Inflammatory macrophage treated with lipopolysaccharide for 4 hours (primary cell): ENCODE measurements around the gene RAPGEF4.

Source experiments
- DNase-seq: peaks from one replicate; pipeline ENCODE4 v3.0.0-alpha.2; 2020

The RAPGEF4 gene

DNA sequence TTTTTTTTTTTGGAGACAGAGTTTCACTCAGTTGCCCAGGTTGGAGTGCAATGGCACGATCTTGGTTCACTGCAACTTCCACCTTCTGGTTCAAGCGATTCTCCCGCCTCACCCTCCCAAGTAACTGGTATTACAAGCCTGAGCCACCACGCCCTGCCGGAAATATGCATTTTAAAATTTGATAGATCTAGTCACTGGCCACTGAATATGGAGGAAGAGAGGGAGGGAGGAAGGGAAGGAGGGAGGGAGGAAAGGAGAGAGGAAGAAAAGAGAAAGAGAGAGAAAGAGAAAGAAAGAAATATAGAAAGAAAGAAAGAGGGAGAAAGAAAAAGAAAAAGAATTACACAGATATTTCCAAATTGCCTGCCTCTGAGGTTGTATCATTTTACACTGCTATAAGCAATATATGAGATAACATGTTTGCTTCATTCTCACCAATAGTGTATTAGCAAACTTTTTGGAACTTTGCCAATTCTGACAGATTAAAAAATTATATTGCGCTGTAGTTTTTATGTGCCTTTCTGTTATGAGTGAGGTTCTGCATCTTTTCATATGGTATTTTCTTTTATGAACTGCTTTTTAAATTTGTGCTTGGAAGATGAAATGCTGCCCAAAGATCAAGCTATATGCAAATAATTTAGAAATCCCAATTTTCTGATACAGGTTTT is 178.8 kb downstream of the RAPGEF4 start:
- no peak for DNase-seq

DNA sequence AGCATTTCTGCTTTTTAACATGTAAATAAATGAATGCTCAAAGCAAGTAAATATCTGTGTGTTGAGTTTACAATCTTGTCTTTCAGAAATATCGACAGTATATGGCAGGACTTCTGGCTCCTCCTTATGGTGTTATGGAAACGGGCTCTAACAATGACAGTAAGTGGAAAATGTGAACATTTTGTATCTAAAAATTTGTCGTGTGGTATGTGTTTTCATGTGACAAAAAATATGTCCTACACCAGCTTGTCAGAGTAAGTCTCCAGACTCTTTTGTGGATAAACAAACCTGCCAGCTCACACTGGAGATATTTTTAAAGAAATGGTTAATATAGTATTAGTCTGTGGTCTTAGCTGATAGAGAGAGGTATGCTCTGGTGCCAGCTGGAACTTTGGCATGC is 182.1 kb downstream of the RAPGEF4 start:
- no peak for DNase-seq

DNA sequence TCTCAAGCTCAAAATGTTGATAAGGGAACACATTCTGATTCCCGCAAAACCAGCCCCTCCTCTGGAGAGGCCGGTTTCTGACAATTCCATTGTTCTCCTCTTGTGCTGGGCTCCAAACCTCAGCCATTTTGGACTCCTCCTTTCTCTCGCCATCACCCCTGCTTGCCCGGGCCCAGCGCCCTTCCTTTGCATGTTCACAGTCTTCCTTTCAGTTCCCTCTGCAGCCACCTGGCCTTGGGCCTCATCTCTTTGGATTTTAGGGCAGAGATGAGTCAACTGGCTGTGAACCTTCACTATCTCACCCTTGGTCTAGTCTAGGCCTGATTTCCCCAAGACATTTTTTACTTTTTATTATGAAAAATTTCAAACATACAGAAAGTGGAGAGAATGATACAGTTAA is 184.1 kb downstream of the RAPGEF4 start:
- DNase-seq, result no peak

DNA sequence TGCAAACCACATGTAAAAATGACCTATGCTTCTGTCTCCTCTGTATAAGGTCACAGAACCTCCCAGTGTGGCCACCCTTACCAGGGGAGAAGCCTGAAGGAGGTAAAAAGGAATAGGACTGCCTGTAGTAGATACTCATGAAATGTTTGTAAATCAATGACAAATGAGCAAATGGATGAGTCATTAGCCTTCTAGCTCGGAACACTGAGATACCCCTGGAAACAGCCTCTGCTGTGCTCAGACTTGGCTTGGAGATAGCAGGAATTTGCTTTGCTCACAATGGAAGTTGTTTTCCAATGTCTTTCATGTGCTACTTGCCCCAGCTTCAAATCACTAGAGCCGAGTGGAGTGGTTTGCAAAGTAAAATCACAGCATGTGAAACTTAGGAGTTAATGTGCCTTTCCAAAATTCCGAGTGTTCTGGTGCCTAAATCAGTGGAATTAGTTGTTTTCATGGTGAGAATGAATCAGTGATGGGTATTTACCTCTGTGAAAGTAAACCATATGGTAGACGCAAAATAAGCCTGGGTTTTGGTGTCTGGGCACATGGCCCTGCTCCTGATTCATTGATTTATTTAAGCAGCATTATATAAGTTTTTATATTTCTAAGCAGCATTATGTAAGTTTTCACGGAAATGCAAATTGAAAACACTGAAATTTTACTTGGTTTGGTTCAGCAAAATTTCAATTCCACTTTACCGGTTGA is 186.0 kb downstream of the RAPGEF4 start:
- no peak for DNase-seq

DNA sequence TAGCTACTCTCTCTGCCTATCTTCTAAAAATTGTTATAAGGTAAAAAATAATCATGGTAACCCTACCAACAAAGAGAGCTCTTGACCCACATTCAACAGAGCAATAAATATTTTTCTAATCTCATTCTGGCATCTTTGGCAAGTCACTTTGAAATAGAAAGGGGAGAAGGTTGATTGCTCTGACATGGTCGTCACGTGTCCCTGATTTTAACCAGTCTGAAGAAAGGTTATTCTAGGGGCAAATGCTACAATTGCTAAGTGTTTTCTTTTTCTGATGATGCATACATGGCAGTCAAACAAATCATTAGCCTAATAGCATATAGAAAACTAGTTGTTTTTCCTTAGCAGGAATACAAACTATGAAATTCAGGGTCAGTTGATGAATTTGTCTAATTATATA is 186.7 kb downstream of the RAPGEF4 start:
- DNase-seq, result no peak

DNA sequence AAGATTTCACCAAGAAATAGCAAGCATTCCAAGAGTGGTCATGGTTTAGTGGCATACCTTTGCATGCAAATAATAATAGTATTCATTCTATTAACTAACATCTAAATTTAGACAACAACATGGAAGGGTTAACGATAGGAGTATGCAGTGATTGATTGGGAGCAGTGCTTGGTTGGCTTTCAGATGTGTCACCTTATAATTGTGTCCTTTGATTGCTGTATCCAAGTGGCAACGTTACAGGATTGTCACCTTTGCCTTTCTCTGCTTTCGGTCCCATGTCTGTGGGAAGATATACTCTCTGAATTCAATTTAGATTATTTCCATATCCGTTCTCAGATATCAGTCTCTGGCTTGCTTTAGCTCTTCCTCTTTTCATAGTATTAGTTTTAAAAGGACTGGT is 187.2 kb downstream of the RAPGEF4 start:
- no peak for DNase-seq

DNA sequence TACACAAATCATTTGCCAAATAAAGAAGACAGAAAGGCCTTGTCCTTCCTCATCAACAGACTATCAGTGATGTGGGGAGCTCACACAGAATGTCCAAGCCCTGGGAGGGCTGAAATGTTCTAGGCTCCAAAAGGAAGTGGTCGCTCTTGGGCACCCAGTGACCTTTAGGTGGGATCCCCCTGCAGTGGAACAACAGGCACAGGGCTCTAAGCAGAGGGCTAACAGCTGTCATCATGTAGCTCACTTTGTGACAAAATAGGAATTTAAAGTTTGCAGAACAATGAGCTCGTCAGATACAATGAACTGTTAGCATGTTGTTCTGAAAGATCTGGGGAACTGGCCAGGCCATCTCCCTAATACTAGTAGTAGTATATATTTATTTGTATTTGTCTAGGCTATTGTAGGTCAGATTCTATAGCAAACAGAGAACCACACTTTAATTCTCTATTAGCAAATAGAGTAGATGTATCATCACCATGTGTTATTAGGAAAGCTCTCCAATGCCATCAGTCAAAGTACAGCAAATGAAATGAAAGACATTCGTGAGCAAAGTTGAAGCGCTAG is 188.5 kb downstream of the RAPGEF4 start:
- DNase-seq, result no peak

DNA sequence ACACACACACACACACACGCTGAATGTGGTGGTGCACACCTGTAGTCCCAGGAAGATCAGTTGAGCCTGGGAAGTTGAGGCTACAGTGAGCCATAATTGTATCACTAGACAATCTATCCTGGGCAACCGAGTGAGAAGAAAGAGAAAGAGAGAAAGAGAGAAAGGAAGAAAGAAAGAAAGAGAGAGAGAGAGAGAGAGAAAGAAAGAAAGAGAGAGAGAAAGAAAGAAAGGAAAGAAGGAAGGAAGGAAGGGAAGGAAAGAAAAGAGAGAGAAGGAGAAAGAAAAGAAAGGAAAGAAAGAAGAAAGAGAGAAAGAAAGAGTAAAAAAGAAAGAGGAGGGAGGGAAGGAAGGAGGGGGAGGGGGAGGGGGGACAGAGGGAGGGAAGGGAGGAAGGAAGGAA is 190.0 kb downstream of the RAPGEF4 start:
- no peak for DNase-seq

DNA sequence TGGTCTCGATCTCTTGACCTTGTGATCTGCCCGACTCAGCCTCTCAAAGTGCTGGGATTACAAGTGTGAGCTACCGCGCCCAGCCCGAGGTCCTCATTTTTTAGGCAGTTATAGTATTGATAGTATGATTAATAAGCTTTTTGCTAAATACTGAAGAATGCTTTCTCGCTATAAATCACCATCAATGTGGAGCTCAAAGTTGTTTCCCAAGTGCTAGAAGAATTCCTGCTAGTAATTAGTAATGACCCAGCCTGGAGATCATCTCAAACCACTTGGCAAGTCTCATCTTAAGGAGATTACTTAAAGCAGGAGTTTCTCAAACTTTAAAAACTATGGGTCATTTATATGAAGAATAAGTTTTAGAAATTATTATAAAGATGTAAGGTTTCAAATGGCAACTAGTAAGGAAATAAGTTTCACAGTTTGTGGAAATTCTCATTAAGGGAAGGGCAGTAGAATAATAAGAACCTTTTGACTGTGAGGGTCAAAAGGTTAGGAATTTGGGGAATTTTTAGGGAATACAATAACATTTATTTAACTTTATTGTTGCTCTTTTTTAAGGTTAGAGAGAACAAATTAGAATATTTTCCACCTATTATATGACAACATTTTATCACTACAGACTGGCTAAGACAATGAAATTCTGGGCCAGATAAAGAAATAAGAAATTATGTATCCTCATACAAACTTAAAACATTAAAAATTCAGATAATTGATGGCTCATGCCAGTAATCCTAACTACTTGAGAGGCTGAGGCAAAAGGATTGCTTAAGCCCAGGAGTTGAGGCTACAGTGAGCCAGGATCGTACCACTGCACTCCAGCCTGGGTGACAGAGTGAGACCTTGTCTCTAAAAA is 191.4 kb downstream of the RAPGEF4 start:
- no peak for DNase-seq

DNA sequence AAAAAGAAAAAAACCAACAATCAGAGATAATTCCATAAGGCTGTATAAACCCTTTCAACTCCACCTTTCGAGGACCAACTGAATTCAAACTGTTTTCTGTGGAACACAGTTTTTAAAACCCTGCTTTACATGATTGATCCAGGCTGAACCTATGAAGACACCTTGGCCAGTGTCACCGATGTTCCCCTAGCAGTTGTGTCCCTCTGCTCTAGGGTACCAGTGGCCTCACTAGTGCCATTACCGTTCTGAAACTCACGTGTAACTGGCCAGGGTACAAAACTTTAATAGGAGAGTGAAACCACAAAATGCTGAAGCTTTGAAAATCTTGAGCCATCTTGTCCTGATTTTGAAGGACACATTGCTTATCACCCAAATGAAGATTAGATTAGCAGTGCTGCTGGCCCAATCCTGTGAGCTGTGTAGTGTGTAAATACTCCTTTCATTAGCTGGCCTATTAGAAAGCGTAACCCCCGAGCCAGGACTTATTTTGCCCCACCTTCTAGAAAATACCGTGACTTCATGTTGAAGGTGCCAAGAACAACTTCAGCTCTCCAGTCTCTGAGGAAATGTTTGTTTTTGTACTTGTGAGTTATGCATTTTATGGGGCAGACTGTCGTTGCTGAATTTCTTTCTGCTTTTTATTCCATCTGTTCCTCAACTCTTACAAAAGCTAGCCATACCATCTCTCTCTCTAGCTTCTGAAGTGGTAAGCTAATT is 192.2 kb downstream of the RAPGEF4 start:
- DNase-seq, result no peak

DNA sequence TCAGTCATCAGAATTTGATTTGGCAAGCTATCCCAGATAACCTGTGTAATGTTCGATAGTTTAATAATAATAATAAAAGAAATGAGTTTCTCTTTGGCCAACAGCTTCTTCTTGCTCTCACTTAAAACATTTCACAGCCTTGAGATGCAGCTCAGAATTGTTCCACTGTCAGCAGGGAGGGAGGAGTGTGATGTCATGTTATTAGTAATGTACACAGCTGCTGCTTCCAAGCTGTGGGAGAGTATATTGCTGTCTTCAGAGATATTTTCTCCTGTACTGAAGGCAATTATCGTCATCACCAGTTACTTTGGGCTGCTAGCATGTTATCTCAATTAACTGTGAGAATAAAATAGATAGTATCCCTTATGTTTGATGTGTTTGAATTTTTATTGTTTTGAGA is 193.1 kb downstream of the RAPGEF4 start:
- DNase-seq, result no peak

DNA sequence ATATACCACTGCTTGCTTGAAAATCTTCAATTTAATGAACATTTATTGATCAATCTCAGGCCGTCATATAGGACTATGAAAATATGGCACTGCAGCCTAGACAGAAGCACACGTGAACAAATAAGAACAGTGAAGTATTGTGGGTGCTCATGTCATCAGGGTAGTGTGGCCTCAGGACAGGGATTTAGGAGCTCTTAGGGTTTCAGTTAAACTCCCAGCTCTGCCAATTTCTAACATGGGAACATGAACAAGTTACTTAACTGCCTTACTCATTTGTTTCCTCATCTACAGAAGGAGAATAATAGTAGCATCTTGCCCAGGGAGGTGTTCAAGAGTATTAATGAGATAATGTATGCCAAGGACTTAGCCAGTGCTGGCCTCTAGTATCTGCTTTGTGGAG is 194.0 kb downstream of the RAPGEF4 start:
- no peak for DNase-seq

DNA sequence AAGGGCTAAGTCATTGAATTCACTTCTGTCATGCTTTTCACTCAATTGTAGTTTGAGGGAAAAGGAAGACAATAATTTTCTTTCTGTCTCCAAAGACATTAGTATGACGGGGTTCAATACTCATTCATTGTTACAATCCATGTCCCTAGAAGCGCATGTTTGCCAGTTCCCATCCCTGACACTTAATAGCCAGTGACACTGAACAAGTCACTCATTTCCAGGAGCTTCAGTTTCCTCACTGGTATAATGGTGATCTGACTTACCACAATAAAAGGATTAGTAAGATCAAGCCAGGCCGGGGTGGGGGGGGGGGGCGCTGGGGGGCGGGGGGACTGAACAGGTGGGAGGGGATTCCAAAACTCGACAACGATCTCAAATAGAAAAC is 195.2 kb downstream of the RAPGEF4 start:
- DNase-seq, result no peak

DNA sequence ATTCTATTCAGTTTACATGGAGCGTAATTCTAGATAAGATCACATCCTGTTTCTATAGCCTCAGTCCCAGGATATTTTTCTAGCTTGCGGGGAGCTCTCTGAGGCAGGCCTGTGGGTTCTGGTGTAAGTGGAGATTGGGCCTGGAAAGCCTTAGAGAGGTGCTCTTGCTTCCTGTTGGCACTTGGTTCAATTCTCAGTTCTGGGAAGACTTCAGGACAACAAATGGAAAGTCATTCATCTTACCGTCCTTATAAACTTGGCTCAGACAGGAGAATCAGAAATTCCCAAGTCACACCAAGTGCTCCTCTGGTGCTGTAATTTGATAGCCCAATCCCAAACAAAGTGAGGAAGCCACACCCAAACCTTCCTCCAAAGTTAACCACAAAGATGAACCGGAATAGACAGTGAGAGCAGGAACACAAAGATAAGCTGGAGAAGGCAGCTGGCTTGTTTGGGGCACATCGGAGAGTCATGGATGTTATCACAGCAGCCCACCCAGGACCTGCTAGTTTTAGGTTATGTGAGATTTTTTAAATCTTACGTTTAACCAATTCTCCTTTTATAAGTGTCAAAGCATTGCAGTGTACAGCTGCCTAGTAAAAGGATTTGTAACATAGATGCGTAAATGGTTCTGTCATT is 195.7 kb downstream of the RAPGEF4 start:
- DNase-seq, result no peak

DNA sequence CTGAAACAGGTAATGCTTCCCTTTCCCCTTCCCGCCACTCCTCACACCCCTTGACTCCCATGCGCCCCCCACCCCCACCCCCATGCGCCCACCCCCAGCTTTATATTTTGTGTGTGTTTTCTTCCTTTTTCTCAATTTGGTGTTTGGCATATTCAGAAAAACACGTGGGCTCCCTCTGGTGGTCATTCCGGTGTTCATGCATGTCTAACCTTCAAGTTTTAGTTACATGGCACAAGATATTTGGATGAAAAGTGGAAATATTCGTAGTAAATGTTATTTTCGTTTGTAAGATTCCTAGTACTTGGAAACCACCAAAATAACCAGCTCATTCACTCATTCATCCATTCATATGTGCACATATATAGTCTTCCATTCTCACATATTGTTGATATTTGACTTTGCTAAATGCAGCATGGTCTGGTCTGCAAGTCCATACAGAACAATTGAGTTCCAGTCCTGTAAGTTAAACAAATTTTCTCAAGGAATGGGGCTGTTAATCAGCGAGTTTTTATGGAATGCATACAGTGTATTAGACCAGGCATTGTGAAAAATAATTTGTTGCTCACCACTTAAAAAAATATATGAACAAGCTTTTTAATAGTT is 196.4 kb downstream of the RAPGEF4 start:
- peak; percentile 69 for DNase-seq

DNA sequence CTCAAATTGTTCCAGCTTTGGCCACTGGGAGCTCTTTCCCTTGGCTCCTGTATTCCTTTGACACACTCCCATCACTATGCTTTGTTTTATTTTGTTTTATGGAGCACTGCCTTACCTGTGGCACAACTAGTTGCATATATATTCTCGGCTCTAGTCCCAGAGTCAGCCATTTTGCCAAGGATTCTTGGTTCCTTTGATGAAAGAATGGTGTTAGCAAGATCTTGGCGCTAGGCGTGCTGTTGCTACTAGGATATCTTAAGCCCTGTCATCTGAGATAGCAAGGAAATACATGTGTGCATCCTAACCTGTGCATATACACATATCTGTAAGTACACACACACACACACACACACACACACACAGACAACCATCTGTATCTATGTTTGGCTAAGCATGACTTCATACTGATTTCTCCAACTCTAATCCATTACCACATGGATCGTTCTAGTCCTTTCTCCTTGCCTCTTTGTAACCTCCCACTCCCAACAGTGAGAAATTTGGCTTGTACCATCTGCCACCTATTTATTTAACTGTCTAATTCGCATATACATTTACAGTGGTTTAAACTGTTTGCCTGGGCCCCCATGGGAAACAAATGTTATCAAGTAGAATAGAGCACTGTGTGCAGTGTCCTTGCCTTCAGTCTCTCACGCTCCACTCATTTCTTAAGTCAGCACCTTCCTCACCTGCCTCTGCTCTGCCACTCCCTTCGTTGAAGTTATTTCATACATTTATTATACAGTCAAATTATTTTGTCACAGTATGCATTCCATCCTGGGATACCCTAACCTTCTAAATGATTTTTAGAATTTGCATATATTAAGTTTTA is 202.5 kb downstream of the RAPGEF4 start:
- DNase-seq, result no peak

DNA sequence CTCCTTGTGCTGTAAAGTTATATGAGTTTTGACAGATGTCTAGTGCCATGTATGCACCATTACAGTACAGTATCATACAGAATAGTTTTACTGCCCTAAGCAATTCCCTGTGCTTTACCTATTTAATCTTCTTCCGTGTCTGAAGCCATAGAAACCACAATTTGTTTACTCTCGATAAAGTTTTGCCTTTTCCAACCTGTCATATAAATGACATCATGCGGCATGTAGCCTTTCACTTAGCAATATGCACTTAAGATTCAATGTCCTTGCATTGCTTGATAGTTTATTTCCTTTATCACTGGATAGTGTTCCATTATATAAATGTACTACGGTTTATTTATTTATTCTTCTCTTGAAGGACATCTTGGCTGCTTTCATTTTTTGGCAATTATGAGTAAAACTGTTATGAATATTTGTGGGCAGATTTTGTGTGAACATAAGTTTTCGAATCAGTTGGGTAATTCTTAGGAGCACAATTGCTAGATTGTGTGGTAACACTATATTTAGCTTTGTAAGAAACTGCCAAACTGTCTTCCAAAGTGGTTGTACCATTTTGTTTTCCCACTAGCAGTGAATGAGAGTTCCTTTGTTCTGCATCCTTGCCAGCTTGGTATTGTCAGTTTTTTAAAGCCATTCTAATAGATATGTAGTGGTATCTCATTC is 203.2 kb downstream of the RAPGEF4 start:
- DNase-seq, result no peak

DNA sequence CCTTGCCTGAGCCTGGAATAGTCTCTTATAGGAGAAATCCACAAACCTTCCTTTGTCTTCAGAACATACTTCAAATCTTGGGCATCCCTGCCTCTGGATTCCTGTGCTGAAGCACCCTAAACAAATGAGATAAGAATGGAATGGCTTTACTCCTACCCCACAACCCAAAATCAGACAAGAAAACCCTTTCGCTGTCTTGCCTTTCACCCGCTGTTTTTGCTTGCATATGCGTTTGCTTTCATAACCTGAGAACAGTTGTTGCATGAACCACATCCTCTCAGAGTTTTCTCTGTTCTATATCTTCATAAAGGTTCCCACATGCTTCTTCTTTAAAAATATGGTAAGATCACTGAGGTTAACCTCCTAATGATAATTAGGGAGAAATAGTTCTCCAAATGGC is 207.9 kb downstream of the RAPGEF4 start:
- DNase-seq, result no peak

DNA sequence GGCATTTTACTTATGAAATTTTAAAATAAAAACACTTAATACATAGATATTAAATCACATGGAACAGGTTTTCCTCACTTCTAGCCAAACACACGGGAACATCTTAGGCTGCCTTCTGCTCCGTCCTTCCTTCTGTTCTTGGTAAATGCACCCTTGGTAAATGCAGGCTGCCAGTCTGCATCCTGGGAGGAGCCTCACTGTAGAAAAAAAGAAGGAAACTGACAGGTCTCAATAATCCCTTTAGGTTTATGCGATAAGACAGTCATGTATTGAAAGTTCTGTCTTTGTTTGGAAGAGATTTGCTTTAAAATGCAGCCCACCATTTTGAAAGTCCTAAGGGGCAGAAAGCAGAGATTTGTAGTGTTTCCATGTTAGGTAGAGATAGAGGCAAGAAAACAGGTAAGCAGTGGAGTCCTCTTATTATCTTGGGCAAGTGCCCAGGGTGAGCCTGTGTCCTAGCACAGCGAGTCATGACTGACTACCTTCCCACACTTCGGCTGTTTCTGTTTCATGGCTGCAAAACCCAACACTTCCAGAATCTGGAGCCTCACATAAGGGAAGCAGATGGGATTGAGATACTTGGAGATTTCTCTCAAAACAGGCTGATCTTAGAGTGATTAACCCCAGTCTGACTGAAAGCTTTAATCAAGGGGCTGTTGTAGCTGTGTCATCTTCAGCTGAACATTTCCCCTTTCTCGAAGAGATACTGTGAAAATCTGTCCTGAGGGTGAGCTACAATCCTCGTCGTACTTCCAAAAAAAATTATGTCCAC is 208.6 kb downstream of the RAPGEF4 start:
- DNase-seq, result no peak
